ENCODE data around the gene LRTM1.

LRTM1 gene

DNA sequence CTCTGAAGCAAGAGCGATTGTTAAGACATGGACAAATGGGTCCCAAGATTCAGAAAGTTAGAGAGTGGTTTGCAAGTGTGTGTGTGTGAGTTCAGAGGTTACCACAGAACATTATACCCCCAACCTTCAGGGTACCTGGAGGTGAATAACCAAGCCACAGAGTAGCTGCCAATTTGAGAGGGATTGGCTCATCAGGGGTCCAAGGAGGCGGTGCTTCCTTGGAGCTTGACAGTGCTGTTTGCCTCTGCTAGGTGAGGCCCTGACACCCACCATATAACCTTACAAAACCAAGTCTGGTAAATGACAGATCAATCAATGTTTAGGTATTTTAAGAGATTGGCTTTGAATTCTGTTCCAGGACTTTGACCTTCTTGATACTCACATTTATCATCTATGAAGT lies 35.7 kb downstream of the LRTM1 start:
- no peak for DNase-seq (ENCODE audit: low read depth in 2 of 2)

DNA sequence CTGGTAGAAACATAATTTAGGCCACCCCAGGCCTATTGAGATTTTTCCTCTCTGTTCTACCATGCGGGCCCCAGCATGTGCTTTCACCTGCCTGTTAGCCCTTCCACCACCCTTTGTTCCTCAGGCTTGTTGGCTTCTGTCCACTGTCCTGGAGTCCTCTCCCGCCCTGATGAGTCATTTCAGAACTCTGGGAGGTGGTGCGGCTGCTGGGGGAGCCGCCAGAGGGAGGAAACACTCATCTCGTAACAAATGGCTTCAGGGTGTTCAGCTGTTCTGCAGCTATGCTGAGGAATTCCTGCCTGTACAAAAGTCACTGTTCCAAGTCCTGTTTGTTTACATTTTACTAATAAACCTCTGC lies 36.3 kb downstream of the LRTM1 start:
- no peak for DNase-seq (ENCODE audit: low read depth in 2 of 2)

DNA sequence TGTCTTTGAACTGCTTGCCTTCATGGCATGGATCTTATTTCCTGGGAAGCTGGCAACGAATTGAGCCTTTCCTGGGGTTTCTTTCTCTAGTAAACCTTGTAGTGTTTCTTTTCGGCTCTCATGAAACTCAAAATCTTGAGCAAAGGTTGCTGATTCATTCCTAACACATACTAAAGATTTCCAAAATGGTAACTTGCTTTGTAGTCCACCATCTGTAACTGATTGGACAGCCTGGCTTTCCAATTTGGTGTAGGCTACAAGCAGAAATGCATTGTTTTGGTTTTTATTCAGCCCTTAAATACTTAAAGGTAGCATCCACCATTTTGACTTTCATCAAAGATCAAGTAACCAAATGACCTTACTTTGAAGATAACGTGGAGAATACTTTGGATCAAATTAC lies 38.1 kb downstream of the LRTM1 start:
- DNase-seq (ENCODE audit: low read depth in 2 of 2) = no peak

DNA sequence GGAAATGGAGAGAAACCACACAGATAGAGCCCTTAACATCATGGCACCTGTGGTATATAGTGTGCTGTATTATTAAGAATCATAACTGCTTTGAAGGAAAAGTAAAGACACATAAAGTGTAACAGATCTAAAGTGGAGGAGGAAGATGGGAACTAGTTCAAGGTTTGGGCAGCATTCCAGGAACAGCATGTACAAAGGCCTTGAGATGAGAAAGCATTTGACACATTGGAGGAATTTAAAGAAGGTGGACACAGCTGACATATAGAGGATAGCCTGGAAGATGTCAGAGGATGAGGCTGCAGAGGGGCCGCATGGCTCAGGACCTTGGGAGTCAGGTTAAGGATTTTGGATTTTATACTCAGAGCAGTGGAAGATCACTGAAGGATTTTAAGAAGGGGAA lies 39.0 kb downstream of the LRTM1 start:
- no peak for DNase-seq (ENCODE audit: low read depth in 2 of 2)

DNA sequence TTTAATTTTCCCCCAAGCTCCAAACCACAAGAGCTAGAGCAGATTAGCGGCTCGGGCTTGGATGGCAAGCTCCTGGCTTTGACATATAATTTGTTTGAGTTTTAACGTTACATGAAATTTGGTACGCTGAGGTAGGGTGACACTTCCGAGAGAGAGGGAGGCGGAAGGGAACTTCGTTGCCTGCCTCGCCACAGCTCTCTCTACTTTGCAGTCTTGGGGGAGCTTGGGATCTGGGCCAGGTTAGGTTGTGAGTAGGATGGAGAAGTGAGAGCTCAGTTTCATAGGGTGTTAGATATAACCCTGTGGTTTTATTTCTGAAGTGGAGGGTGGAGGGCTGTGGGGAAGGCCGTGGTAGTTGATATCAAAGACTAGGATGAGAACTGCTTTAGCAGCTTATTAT lies 39.7 kb downstream of the LRTM1 start:
- no peak for DNase-seq (ENCODE audit: low read depth in 2 of 2)

DNA sequence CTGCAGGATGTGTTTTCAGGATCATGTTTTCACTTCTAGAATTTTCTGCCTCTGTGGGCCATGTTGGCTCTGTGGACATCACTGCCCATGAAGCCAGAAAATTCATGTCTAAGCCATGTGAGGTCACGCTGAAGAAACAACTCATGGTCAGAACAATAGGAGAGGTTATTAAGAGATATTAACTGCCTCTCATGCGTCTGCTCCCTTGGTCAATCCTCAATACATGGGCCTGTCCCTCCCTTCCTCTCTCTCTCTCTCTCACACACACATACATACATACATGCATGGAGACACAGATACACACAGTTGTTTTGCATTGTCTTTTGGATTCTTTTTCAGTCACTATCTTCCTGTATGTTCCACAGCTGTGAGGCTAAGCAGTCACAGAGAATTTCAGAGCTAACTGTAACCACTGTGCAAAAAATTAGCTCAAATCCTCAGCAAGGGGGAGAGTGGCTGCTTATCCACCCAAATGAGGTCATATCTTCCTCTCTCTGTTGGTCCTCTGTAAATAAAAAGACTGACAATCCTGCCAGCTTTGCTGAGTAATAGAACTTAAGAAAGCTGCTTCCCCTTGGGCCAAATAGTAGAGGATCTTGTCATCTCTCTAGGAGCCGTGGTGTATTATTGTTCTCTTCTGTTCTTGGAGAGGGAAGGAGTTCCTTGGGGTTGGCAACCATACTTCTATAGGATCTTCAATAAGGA lies 45.6 kb downstream of the LRTM1 start:
- no peak for DNase-seq (ENCODE audit: low read depth in 2 of 2)

DNA sequence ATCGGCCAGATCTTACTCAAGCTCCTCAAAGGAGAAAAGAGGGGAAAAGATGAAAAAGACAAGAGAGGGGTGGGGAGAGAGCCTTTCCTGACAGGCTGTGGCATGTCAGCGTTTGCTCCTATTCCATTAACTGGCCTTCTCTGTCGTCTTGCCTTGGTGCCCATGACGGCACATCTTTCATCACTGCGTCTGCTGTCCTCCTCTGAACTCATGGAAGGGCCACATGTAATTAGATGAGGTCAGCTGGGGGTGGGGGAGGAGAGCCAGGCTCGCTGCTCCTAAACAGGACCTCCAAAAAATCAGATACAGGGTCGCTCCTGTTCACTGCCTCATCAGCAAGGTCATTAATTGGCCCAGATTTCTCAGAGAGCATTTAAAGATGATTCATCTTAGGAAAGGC lies 49.7 kb downstream of the LRTM1 start:
- no peak for DNase-seq (ENCODE audit: low read depth in 2 of 2)

DNA sequence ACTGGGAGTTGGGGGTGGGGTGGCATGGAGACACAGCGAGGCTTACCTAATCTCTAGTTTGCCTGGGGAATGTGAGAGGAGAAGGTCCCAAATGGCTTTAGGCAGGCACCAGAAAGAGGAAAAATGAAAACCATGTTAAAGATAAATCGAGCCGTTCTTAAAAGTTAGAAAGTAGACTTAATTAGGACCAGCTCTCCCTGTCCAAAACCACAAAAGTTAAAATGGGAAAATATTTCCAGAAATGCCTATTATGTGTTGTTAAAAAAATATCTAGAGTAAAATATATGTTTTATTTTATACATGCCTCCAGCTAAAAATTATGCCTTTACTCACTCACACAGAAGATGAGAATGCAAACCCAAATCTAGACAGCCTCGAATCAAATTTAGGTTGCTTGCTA lies 50.1 kb downstream of the LRTM1 start:
- DNase-seq (ENCODE audit: low read depth in 2 of 2) = no peak

DNA sequence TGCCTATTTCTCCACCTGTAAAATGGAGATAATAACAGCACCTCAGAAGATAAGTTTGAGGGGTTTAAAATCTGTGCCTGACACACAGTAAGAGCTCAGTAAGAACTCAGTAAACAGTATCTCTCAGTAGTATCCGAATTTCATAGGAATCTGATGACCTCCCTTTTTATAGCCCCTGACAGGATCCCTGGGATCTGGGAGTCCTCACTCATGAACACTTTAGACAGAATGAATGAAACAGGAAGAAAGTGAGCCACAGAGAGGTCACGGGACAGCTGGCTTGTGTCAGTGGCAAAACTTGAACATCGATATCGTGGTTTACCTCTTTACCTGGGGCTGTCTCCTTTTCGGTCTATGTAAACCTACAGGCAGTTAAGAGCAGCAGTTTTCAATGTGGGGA lies 51.2 kb downstream of the LRTM1 start:
- no peak for DNase-seq (ENCODE audit: low read depth in 2 of 2)

DNA sequence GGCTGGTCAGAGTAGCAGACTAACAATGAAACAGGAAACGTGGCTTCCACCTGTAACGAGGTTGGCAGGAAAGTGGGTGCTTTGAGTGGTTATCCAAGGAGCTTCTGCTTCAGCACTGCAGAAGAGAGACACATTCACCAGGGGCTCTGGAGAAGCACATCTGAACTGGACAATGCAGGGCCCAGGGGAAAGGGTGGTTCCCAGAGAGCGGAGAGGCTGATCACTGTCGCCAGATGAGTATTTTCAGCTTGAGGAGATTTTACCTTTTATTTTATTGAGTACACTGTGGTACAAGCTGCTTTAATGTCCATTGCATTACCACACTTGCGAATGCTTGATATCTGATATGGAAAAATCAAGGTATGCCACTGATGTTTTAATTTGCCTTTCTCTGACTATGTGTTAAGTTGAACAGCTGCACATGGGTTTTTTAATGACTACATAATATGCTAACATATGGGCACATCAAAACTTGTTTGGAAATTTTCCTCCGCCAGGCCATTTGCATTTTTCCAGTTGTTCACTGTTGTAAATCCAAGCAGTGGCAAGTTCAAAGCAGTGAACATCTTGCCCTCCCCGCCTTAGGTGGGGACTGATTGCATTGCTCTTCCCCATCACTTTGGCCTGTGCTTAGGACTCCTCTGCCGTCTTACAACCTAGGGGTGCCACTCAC lies 52.1 kb downstream of the LRTM1 start:
- DNase-seq (ENCODE audit: low read depth in 2 of 2) = no peak

DNA sequence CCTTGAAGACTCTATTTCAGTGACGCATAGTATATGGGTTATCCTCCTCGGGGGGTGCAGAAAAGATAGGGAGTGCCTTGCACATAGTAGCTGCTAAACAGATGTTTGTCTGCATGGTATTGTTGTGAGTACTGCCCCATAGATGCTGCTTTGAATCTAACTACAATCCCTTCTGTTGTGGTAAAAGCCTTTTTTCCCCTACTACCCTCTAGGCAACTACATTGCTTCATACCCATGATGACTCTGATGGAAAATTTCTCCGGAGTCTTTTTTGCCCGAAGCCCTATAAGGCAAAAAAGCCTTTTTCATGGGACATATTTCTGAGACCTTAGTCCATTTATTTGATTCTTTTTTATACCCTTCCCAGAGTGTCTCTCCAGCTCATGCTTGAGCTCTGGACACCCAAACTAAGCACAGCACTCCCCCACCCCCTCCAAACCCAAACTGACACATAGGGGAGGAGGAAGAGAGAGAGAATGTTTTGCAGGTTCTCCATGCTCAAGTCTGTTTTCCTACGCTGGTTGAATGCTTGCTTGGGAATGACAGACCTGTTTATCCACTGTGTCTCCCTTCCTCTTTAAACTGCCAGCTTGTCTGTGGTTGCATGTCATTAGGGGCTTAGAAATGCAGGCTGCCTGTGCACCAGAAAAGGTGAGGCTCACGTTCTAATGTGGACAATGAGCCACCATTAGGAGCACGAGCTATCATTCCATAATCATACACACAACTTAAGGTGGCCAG lies 52.9 kb downstream of the LRTM1 start:
- no peak for DNase-seq (ENCODE audit: low read depth in 2 of 2)

DNA sequence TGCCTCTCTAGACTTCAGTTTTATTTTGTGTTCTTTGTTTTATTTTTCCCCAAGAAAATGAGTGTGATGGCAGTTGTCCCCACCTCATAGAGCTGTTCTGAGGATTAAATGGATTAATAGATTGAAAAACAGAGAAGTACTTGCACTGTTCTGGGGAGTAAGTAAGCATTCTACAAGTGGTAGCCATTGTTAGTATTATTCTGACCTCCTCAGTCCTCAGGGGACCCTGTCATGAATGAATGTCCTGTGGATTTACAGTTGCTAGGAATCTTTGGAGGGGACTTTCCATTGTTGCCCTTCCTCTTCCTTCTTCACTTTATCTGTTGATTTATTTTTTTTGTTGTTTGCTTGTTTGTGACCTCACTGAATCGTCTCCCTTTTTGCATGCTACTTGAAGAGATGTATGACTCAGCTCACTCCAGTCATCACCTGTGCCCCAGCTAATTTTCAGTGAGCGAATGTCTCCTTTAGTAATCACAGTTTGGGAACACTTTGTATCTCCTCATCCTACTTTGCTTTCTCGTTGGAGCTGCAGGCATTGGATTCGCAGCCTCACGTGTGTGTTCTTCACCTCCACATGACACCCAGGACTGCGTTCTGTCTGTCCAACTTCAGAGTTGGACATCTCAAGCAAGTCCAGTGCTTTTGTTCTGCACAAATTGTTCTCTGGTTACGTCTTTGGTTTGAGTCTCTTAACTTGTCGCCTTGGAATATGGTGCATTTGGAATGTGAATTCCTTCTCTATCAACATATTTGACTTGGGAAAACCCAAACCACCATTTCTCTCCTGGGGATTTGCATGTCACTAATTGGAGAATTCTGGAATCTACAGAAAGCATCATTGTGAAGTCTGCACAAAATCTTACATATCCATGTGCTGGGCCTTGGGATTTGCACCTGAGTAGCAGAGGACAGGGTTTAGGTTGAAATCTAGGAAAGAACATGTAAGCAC lies 54.5 kb downstream of the LRTM1 start:
- DNase-seq (ENCODE audit: low read depth in 2 of 2) = no peak

DNA sequence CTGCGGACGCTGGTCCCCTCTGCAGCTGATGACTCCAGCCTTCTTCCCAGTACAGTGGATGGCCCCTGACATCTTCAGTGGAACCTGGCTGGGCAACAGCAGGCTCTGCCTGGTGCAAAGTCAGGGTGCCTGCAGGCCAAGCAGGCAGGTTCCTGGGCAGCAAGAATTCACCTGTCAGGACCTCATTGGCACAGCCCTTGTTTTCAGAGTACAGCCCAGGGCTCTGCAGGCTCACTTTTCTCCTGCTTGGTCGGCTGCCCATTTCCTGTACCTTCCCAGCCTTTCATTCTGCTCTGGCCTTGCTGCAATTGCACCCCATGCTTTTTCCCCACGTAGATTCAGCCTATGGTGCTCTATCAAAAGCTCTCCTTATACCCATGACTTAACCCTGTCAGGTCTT lies 56.0 kb downstream of the LRTM1 start:
- DNase-seq (ENCODE audit: low read depth in 2 of 2) = no peak

DNA sequence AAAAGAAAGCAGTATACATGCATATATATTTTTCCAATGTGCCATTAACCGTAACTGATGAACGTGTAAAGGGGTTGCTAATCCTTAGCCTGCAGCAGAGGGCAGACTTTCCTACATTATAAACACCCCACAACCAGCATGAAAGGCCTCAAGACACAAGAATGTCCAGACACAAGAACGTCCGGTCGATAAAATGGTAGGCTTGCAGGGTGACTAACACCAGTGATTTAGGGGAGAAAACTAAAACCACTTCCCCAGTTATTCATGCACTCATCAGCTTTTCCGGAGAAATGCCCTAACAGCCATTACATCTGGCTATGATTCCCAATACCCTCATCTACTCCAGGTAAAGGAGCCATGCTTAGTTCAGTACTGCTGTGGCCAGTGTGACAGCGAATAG lies 57.4 kb downstream of the LRTM1 start:
- no peak for DNase-seq (ENCODE audit: low read depth in 2 of 2)

Data from stimulated activated CD8-positive, alpha-beta memory T cell treated with anti-CD3 and anti-CD28 coated beads, Interleukin-2, amount 100 ng/mL, for 1 hour (primary cell).